ENCODE results near the gene GRIK2. TPM values are rescaled to one million over a fixed set of nuclear protein-coding genes. Genes with fewer than 3 reads are reported as not detected.
"Not testable (repeated sequence)": the region's sequence is repeated elsewhere in the genome, so short reads cannot be mapped to it uniquely, and the experiment has no call there.

Gene GRIK2
- total RNA-seq = 11.3 TPM
- long read RNA-seq, partial matches to known transcripts = 1 of 3 reads
- long read RNA-seq, other reads (novel, unspliced or antisense) = 2 of 3 reads

- no peak for DNase-seq
- peak within 1 kb of the TSS; percentile 33 for H3K27ac ChIP-seq (replicated peaks)
- intact Hi-C loops (cut with micrococcal nuclease) = no loop called here
These were observed at the start of gene GRIK2 for GRCh38 chr6:101393251-101393828. GRIK2 (plus strand) TSS chr6:101393708.

GRCh38 chr6:101344885-101345284 is 48.6 kb upstream of the GRIK2 start:
- TF ChIP-seq, protein P1, sequence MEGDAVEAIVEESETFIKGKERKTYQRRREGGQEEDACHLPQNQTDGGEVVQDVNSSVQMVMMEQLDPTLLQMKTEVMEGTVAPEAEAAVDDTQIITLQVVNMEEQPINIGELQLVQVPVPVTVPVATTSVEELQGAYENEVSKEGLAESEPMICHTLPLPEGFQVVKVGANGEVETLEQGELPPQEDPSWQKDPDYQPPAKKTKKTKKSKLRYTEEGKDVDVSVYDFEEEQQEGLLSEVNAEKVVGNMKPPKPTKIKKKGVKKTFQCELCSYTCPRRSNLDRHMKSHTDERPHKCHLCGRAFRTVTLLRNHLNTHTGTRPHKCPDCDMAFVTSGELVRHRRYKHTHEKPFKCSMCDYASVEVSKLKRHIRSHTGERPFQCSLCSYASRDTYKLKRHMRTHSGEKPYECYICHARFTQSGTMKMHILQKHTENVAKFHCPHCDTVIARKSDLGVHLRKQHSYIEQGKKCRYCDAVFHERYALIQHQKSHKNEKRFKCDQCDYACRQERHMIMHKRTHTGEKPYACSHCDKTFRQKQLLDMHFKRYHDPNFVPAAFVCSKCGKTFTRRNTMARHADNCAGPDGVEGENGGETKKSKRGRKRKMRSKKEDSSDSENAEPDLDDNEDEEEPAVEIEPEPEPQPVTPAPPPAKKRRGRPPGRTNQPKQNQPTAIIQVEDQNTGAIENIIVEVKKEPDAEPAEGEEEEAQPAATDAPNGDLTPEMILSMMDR (IDR thresholded peaks at IDR 0.05; ENCODE audit: borderline replicate concordance) = no peak
- no peak for DNase-seq
- Histone ChIP-seq H3K27ac (replicated peaks) (no peak overlapping the region), H3K27me3 (ENCODE audit: low read depth) (no peaks in the 10 kb centered on the region), H3K36me3 (no peaks in the 10 kb centered on the region), H3K4me3 (no peak overlapping the region), H3K4me1 (no peaks in the 10 kb centered on the region), H3K9me3 (replicated peaks) (no peaks in the 10 kb centered on the region)
- intact Hi-C loops (cut with micrococcal nuclease) = no loop called here

More at GRCh38 chr6:101393251-101393828, at the start of gene GRIK2:
- TF ChIP-seq, protein P1 (IDR thresholded peaks at IDR 0.05; ENCODE audit: borderline replicate concordance) = peak; percentile 58
- H3K9me3 ChIP-seq (replicated peaks) = no peaks in the 10 kb centered on the region
- peaks cover 21% of the 10 kb centered on the region for H3K4me1 ChIP-seq
- H3K4me3 ChIP-seq = peak within 1 kb of the TSS; percentile 69
- no peaks in the 10 kb centered on the region for H3K36me3 ChIP-seq
- H3K27me3 ChIP-seq (ENCODE audit: low read depth) = peaks cover 75% of the 10 kb centered on the region

DNA sequence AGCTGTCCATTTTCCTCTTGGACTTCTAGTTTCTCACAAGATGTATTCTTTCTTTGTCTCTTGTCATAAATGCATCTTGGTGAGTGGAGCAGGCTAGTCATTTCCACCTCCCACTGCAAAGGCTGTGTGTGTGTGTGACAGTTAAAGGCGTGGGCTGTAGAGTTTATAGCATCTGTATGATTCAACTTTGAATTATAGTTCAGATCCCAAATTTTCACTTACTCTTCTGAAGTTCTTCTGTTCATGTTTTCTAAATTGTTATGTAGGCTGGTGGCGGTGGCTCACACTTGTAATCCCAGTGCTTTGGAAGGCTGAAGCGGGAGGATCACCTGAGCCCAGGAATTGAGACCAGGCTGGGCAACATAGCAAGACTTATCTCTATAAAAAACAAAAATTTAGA is 44.7 kb upstream of the GRIK2 start:
- intact Hi-C loops (cut with micrococcal nuclease) = no loop called here
- H3K27me3 ChIP-seq (ENCODE audit: low read depth) = no peaks in the 10 kb centered on the region
- H3K4me1 ChIP-seq = no peaks in the 10 kb centered on the region
- H3K4me3 ChIP-seq = no peak overlapping the region
- H3K9me3 ChIP-seq (replicated peaks) = no peaks in the 10 kb centered on the region
- no peaks in the 10 kb centered on the region for H3K36me3 ChIP-seq
- no peak overlapping the region for H3K27ac ChIP-seq (replicated peaks)
- DNase-seq = no peak
- TF ChIP-seq, protein P1 (IDR thresholded peaks at IDR 0.05; ENCODE audit: borderline replicate concordance) = no peak

DNA sequence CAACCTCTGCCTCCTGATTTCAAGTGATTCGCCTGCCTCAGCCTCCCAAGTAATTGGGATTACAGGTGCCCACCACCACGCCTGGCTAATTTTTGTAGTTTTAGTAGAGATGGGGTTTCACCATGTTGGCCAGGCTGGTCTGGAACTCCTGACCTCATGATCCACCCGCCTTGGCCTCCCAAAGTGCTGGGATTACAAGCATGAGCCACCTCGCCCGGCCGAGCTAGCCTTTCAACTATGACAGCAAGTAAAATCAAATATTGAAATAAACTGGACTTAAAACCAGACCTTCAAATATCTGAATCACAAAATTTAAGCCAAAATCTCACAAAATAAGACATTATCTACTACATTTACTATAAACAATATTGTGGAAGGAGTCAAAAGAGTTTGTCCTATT is 42.9 kb upstream of the GRIK2 start:
- DNase-seq; H3K4me1 ChIP-seq; intact Hi-C loops (cut with micrococcal nuclease); H3K27ac ChIP-seq (replicated peaks); H3K4me3 ChIP-seq; H3K27me3 ChIP-seq (ENCODE audit: low read depth); H3K9me3 ChIP-seq (replicated peaks); H3K36me3 ChIP-seq: not testable (repeated sequence)

GRCh38 chr6:101351173-101351572 is 42.3 kb upstream of the GRIK2 start:
- Histone ChIP-seq H3K27ac (replicated peaks) (no peak overlapping the region), H3K36me3 (no peaks in the 10 kb centered on the region), H3K27me3 (ENCODE audit: low read depth) (no peaks in the 10 kb centered on the region), H3K4me3 (no peak overlapping the region), H3K9me3 (replicated peaks) (no peaks in the 10 kb centered on the region), H3K4me1 (no peaks in the 10 kb centered on the region)
- intact Hi-C loops (cut with micrococcal nuclease) = no loop called here
- no peak for DNase-seq
- TF ChIP-seq, protein P1 (IDR thresholded peaks at IDR 0.05; ENCODE audit: borderline replicate concordance) = no peak

- DNase-seq = no peak
- TF ChIP-seq, protein P1 (IDR thresholded peaks at IDR 0.05; ENCODE audit: borderline replicate concordance) = no peak
- Histone ChIP-seq H3K27ac (replicated peaks) (no peak overlapping the region), H3K9me3 (replicated peaks) (no peaks in the 10 kb centered on the region), H3K4me3 (no peak overlapping the region), H3K4me1 (no peaks in the 10 kb centered on the region), H3K27me3 (ENCODE audit: low read depth) (no peaks in the 10 kb centered on the region), H3K36me3 (no peaks in the 10 kb centered on the region)
- intact Hi-C loops (cut with micrococcal nuclease) = no loop called here
These were observed 41.2 kb upstream of the GRIK2 start for GRCh38 chr6:101352316-101352715.

Data from left ventricle myocardium inferior (tissue), 1 donor.